Measurements from ENCODE around the gene BRD9. TPM values are rescaled to one million over a fixed set of nuclear protein-coding genes. Genes with fewer than 3 reads are reported as not detected.

Gene BRD9
- total and polyA plus RNA-seq, 9 of the 15 experiments (the other 6 are each of a cell fraction or from before 2014, with no cell fraction given), result 2.4 to 68.7 (median 44.9) TPM

DNA sequence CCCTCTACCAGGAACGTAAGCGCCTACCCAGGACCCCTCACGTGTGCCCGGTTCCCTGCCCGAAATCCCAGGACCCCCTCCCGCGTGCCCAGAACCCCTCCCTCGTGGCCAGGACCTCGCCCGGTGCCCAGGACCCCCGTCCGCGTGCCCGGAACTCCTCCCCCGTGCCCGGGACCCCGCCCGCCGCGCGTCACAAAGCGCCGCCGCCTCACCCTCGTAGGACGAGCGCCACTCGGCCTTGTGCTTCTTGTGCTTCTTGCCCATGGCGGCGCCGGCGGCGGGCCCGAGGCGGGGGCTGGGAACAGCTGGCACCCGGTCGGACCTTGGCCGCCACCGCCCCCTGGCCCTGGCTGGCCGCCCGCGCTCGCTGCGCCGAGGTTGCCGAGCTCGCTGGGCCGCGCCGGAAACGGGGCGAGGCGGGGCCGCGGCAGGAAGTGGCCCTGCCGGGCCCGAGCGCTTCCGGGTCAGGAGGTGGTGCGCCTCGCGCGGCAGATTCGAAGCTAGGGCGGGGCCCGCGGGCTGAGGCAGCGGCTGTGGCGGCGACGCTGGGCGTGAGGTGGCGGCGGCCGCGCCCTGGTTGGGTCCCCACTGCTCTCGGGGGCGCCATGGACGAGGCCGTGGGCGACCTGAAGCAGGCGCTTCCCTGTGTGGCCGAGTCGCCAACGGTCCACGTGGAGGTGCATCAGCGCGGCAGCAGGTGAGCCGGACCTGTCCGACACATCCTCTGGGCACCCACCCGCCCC is at the start of gene BRD9, which contains the start of gene TRIP13 (continued):
- TF ChIP-seq, protein P1, sequence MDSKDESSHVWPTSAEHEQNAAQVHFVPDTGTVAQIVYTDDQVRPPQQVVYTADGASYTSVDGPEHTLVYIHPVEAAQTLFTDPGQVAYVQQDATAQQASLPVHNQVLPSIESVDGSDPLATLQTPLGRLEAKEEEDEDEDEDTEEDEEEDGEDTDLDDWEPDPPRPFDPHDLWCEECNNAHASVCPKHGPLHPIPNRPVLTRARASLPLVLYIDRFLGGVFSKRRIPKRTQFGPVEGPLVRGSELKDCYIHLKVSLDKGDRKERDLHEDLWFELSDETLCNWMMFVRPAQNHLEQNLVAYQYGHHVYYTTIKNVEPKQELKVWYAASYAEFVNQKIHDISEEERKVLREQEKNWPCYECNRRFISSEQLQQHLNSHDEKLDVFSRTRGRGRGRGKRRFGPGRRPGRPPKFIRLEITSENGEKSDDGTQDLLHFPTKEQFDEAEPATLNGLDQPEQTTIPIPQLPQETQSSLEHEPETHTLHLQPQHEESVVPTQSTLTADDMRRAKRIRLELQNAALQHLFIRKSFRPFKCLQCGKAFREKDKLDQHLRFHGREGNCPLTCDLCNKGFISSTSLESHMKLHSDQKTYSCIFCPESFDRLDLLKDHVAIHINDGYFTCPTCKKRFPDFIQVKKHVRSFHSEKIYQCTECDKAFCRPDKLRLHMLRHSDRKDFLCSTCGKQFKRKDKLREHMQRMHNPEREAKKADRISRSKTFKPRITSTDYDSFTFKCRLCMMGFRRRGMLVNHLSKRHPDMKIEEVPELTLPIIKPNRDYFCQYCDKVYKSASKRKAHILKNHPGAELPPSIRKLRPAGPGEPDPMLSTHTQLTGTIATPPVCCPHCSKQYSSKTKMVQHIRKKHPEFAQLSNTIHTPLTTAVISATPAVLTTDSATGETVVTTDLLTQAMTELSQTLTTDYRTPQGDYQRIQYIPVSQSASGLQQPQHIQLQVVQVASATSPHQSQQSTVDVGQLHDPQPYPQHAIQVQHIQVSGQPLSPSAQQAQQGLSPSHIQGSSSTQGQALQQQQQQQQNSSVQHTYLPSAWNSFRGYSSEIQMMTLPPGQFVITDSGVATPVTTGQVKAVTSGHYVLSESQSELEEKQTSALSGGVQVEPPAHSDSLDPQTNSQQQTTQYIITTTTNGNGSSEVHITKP (IDR thresholded peaks at IDR 0.05; ENCODE audit: partially characterized antibody), result no peak
- TF ChIP-seq ATF3 (IDR thresholded peaks at IDR 0.05) (no peak), ATF3 (CRISPR knock-in tag; conservative IDR thresholded peaks at IDR 0.05) (0 out of 2 replicates have a peak, but pooled peaks have one; percentile 33), SIN3B (IDR thresholded peaks at IDR 0.05; ENCODE audit: low read depth) (peak; percentile 97), LARP7 (IDR thresholded peaks at IDR 0.05) (no peak), ARHGAP35 (IDR thresholded peaks at IDR 0.05; ENCODE audit: partially characterized antibody) (no peak), HBP1 (CRISPR knock-in tag; IDR thresholded peaks at IDR 0.05) (0 out of 2 replicates have a peak, but pooled peaks have one; percentile 34), SOX6 (IDR thresholded peaks at IDR 0.05) (peak; percentile 39; the same call in 1 of the 2 replicates), ZFX (CRISPR knock-in tag; IDR thresholded peaks at IDR 0.05) (peak; percentile 80), SMARCA4 (IDR thresholded peaks at IDR 0.05) (no peak), MIER1 (IDR thresholded peaks at IDR 0.05; ENCODE audit: low read depth) (no peak), FOXM1 (IDR thresholded peaks at IDR 0.05; ENCODE audit: low read depth) (no peak), FOXM1 (CRISPR knock-in tag; IDR thresholded peaks at IDR 0.05; ENCODE audit: low read depth) (peak; percentile 89), ZC3H4 (CRISPR knock-in tag; IDR thresholded peaks at IDR 0.05; ENCODE audit: borderline replicate concordance) (no peak)
- TF ChIP-seq, protein P2, sequence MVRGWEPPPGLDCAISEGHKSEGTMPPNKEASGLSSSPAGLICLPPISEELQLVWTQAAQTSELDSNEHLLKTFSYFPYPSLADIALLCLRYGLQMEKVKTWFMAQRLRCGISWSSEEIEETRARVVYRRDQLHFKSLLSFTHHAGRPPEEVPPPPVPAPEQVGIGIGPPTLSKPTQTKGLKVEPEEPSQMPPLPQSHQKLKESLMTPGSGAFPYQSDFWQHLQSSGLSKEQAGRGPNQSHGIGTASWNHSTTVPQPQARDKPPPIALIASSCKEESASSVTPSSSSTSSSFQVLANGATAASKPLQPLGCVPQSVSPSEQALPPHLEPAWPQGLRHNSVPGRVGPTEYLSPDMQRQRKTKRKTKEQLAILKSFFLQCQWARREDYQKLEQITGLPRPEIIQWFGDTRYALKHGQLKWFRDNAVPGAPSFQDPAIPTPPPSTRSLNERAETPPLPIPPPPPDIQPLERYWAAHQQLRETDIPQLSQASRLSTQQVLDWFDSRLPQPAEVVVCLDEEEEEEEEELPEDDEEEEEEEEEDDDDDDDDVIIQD (CRISPR knock-in tag; IDR thresholded peaks at IDR 0.05), result 0 out of 2 replicates have a peak, but pooled peaks have one; percentile 12
- TF ChIP-seq, protein P3, sequence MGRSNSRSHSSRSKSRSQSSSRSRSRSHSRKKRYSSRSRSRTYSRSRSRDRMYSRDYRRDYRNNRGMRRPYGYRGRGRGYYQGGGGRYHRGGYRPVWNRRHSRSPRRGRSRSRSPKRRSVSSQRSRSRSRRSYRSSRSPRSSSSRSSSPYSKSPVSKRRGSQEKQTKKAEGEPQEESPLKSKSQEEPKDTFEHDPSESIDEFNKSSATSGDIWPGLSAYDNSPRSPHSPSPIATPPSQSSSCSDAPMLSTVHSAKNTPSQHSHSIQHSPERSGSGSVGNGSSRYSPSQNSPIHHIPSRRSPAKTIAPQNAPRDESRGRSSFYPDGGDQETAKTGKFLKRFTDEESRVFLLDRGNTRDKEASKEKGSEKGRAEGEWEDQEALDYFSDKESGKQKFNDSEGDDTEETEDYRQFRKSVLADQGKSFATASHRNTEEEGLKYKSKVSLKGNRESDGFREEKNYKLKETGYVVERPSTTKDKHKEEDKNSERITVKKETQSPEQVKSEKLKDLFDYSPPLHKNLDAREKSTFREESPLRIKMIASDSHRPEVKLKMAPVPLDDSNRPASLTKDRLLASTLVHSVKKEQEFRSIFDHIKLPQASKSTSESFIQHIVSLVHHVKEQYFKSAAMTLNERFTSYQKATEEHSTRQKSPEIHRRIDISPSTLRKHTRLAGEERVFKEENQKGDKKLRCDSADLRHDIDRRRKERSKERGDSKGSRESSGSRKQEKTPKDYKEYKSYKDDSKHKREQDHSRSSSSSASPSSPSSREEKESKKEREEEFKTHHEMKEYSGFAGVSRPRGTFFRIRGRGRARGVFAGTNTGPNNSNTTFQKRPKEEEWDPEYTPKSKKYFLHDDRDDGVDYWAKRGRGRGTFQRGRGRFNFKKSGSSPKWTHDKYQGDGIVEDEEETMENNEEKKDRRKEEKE (IDR thresholded peaks at IDR 0.05; ENCODE audit: borderline replicate concordance in 1 of 2, control insufficient read depth in 1 of 2, low read depth in 2 of 2, low read length in 1 of 2), result no peak

Measured in K562 (cell line).